HEK293 (cell line): Measurements from ENCODE around the gene MPG.

Source experiments
- SALL2 ChIP-seq: fragments of 450-650 bp; formaldehyde crosslinking; IDR thresholded peaks from 2 replicates; pipeline ENCODE4 v1.5.0; 2017; ENCODE audit warnings: missing biosample characterization, mild to moderate bottlenecking, missing genetic modification characterization, borderline replicate concordance
- SP2 ChIP-seq: fragments of 450-650 bp; formaldehyde crosslinking; IDR thresholded peaks from 2 replicates; pipeline ENCODE4 v1.5.1; 2016; ENCODE audit warnings: missing biosample characterization, missing genetic modification characterization
- YY1 ChIP-seq: fragments of 450-650 bp; formaldehyde crosslinking; IDR thresholded peaks from 2 replicates; pipeline ENCODE4 v1.5.1; 2018; ENCODE audit warnings: missing biosample characterization, missing genetic modification characterization
- ZNF140 ChIP-seq: fragments of 450-650 bp; formaldehyde crosslinking; IDR thresholded peaks from 2 replicates; pipeline ENCODE4 v1.5.1; 2016; ENCODE audit warnings: missing biosample characterization, missing genetic modification characterization
- ZNF302 ChIP-seq: fragments of 450-650 bp; formaldehyde crosslinking; IDR thresholded peaks from 2 replicates; pipeline ENCODE4 v1.5.1; 2016; ENCODE audit warnings: missing biosample characterization, missing genetic modification characterization, low read depth
- ZNF37A ChIP-seq: fragments of 450-650 bp; IDR thresholded peaks from 2 replicates; pipeline ENCODE4 v1.5.1; 2018; ENCODE audit warnings: missing biosample characterization, missing genetic modification characterization
- TF ChIP-seq, protein P1 (sequence below): fragments of 450-650 bp; formaldehyde crosslinking; IDR thresholded peaks from 2 replicates; pipeline ENCODE4 v1.5.1; 2016; ENCODE audit warnings: missing biosample characterization, missing genetic modification characterization
- TF ChIP-seq, protein P2 (sequence below): fragments of 450-650 bp; formaldehyde crosslinking; IDR thresholded peaks from 2 replicates; pipeline ENCODE4 v1.5.1; 2016; ENCODE audit warnings: missing biosample characterization, missing genetic modification characterization
- TF ChIP-seq, protein P3 (sequence below): fragments of 450-650 bp; formaldehyde crosslinking; IDR thresholded peaks from 2 replicates; pipeline ENCODE4 v1.5.1; 2016; ENCODE audit warnings: missing biosample characterization, missing genetic modification characterization
- TF ChIP-seq, protein P4 (sequence below): fragments of 450-650 bp; formaldehyde crosslinking; IDR thresholded peaks from 2 replicates; pipeline ENCODE4 v1.5.1; 2016; ENCODE audit warnings: missing biosample characterization, missing genetic modification characterization, borderline replicate concordance
- TF ChIP-seq, protein P5 (sequence below): fragments of 450-650 bp; formaldehyde crosslinking; IDR thresholded peaks from 2 replicates; pipeline ENCODE4 v1.5.1; 2016; ENCODE audit warnings: missing biosample characterization, missing genetic modification characterization

DNA sequence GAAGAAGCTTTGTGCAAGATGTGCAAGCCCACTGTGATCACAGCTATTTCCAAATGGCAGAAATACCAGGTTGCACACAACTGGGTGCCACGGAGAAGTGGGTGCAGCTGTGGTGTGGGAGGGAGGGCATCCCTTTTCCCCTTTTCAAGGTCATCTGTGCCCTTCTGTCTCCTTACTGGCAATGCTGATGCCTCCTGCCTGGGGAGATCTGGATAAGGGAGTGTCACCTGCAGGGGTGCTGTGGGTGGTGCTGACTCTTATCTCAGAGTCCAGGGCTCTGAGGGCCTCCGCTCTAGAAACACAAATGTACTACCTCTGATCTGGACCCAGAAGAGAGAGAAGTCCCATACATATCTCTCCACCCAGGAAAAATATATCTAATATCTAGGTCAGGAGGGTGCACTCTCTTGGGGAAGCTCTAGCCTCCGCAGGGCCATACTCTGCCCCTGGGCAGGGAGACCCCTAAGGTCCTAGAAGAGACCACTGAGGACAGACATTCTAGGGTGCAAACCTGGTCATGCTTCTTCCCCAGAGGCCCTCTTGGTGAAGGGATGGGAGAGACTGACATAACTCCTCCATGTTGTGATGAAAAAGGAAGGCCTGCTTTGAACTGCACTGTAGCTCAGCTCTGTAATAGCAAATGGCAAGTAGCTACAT is 41.9 kb downstream of the MPG start:
- TF ChIP-seq SP2 (tag by site-specific recombination) (no peak), ZNF302 (tag by site-specific recombination) (no peak), SALL2 (no peak), YY1 (no peak), ZNF140 (tag by site-specific recombination) (no peak), ZNF37A (tag by site-specific recombination) (no peak)
- TF ChIP-seq, protein P1, sequence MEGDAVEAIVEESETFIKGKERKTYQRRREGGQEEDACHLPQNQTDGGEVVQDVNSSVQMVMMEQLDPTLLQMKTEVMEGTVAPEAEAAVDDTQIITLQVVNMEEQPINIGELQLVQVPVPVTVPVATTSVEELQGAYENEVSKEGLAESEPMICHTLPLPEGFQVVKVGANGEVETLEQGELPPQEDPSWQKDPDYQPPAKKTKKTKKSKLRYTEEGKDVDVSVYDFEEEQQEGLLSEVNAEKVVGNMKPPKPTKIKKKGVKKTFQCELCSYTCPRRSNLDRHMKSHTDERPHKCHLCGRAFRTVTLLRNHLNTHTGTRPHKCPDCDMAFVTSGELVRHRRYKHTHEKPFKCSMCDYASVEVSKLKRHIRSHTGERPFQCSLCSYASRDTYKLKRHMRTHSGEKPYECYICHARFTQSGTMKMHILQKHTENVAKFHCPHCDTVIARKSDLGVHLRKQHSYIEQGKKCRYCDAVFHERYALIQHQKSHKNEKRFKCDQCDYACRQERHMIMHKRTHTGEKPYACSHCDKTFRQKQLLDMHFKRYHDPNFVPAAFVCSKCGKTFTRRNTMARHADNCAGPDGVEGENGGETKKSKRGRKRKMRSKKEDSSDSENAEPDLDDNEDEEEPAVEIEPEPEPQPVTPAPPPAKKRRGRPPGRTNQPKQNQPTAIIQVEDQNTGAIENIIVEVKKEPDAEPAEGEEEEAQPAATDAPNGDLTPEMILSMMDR (tag by site-specific recombination), result no peak
- TF ChIP-seq, protein P2, sequence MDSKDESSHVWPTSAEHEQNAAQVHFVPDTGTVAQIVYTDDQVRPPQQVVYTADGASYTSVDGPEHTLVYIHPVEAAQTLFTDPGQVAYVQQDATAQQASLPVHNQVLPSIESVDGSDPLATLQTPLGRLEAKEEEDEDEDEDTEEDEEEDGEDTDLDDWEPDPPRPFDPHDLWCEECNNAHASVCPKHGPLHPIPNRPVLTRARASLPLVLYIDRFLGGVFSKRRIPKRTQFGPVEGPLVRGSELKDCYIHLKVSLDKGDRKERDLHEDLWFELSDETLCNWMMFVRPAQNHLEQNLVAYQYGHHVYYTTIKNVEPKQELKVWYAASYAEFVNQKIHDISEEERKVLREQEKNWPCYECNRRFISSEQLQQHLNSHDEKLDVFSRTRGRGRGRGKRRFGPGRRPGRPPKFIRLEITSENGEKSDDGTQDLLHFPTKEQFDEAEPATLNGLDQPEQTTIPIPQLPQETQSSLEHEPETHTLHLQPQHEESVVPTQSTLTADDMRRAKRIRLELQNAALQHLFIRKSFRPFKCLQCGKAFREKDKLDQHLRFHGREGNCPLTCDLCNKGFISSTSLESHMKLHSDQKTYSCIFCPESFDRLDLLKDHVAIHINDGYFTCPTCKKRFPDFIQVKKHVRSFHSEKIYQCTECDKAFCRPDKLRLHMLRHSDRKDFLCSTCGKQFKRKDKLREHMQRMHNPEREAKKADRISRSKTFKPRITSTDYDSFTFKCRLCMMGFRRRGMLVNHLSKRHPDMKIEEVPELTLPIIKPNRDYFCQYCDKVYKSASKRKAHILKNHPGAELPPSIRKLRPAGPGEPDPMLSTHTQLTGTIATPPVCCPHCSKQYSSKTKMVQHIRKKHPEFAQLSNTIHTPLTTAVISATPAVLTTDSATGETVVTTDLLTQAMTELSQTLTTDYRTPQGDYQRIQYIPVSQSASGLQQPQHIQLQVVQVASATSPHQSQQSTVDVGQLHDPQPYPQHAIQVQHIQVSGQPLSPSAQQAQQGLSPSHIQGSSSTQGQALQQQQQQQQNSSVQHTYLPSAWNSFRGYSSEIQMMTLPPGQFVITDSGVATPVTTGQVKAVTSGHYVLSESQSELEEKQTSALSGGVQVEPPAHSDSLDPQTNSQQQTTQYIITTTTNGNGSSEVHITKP (tag by site-specific recombination), result no peak
- TF ChIP-seq, protein P3, sequence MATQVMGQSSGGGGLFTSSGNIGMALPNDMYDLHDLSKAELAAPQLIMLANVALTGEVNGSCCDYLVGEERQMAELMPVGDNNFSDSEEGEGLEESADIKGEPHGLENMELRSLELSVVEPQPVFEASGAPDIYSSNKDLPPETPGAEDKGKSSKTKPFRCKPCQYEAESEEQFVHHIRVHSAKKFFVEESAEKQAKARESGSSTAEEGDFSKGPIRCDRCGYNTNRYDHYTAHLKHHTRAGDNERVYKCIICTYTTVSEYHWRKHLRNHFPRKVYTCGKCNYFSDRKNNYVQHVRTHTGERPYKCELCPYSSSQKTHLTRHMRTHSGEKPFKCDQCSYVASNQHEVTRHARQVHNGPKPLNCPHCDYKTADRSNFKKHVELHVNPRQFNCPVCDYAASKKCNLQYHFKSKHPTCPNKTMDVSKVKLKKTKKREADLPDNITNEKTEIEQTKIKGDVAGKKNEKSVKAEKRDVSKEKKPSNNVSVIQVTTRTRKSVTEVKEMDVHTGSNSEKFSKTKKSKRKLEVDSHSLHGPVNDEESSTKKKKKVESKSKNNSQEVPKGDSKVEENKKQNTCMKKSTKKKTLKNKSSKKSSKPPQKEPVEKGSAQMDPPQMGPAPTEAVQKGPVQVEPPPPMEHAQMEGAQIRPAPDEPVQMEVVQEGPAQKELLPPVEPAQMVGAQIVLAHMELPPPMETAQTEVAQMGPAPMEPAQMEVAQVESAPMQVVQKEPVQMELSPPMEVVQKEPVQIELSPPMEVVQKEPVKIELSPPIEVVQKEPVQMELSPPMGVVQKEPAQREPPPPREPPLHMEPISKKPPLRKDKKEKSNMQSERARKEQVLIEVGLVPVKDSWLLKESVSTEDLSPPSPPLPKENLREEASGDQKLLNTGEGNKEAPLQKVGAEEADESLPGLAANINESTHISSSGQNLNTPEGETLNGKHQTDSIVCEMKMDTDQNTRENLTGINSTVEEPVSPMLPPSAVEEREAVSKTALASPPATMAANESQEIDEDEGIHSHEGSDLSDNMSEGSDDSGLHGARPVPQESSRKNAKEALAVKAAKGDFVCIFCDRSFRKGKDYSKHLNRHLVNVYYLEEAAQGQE (tag by site-specific recombination), result no peak
- TF ChIP-seq, protein P4, sequence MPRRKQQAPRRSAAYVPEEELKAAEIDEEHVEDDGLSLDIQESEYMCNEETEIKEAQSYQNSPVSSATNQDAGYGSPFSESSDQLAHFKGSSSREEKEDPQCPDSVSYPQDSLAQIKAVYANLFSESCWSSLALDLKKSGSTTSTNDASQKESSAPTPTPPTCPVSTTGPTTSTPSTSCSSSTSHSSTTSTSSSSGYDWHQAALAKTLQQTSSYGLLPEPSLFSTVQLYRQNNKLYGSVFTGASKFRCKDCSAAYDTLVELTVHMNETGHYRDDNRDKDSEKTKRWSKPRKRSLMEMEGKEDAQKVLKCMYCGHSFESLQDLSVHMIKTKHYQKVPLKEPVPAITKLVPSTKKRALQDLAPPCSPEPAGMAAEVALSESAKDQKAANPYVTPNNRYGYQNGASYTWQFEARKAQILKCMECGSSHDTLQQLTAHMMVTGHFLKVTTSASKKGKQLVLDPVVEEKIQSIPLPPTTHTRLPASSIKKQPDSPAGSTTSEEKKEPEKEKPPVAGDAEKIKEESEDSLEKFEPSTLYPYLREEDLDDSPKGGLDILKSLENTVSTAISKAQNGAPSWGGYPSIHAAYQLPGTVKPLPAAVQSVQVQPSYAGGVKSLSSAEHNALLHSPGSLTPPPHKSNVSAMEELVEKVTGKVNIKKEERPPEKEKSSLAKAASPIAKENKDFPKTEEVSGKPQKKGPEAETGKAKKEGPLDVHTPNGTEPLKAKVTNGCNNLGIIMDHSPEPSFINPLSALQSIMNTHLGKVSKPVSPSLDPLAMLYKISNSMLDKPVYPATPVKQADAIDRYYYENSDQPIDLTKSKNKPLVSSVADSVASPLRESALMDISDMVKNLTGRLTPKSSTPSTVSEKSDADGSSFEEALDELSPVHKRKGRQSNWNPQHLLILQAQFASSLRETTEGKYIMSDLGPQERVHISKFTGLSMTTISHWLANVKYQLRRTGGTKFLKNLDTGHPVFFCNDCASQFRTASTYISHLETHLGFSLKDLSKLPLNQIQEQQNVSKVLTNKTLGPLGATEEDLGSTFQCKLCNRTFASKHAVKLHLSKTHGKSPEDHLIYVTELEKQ (tag by site-specific recombination), result no peak
- TF ChIP-seq, protein P5, sequence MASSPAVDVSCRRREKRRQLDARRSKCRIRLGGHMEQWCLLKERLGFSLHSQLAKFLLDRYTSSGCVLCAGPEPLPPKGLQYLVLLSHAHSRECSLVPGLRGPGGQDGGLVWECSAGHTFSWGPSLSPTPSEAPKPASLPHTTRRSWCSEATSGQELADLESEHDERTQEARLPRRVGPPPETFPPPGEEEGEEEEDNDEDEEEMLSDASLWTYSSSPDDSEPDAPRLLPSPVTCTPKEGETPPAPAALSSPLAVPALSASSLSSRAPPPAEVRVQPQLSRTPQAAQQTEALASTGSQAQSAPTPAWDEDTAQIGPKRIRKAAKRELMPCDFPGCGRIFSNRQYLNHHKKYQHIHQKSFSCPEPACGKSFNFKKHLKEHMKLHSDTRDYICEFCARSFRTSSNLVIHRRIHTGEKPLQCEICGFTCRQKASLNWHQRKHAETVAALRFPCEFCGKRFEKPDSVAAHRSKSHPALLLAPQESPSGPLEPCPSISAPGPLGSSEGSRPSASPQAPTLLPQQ (tag by site-specific recombination), result no peak
